Ishikawa (cell line): ENCODE results near the gene TPM3.

Source experiments
- CEBPB ChIP-seq: IDR thresholded peaks from 2 replicates; pipeline ENCODE4 v1.6.1; 2012
- CREB1 ChIP-seq: IDR thresholded peaks from 2 replicates; pipeline ENCODE4 v1.6.1; 2012; ENCODE audit warnings: low read depth
- FOXM1 ChIP-seq: IDR thresholded peaks from 2 replicates; pipeline ENCODE4 v1.6.1; 2012; ENCODE audit warnings: low read depth, borderline replicate concordance
- RAD21 ChIP-seq: IDR thresholded peaks from 2 replicates; pipeline ENCODE4 v1.6.1; 2012; ENCODE audit warnings: low read depth
- TAF1 ChIP-seq: IDR thresholded peaks from 2 replicates; pipeline ENCODE4 v1.6.1; 2012; ENCODE audit warnings: low read depth, mild to moderate bottlenecking
- TEAD4 ChIP-seq: IDR thresholded peaks from 2 replicates; pipeline ENCODE4 v1.6.1; 2012
- TF ChIP-seq, protein P1 (sequence below): IDR thresholded peaks from 2 replicates; pipeline ENCODE4 v1.6.1; 2012; ENCODE audit warnings: low read depth, mild to moderate bottlenecking

DNA sequence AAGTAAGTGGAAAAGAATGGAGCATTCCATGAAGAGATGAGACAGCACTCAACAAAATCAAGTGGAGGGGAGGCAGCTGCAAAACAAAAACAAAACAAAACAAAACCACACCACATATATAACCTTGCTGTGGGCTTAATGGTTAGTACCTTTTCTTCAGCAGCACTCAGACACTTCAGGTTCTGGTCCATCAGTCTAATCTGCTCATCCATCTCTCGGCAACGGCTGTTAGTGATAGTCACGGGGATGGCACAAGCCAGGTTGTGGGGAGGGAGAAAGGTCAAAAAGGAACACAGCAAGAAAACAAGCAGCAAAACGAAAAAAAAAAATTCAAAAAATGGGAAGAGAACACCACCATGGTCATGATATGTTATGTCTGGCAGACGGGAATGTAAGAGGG, 20.0 kb downstream of the TPM3 start:
- TF ChIP-seq CEBPB = no peak
- TF ChIP-seq TEAD4 = no peak
- TF ChIP-seq TAF1 = no peak
- TF ChIP-seq, protein P1, sequence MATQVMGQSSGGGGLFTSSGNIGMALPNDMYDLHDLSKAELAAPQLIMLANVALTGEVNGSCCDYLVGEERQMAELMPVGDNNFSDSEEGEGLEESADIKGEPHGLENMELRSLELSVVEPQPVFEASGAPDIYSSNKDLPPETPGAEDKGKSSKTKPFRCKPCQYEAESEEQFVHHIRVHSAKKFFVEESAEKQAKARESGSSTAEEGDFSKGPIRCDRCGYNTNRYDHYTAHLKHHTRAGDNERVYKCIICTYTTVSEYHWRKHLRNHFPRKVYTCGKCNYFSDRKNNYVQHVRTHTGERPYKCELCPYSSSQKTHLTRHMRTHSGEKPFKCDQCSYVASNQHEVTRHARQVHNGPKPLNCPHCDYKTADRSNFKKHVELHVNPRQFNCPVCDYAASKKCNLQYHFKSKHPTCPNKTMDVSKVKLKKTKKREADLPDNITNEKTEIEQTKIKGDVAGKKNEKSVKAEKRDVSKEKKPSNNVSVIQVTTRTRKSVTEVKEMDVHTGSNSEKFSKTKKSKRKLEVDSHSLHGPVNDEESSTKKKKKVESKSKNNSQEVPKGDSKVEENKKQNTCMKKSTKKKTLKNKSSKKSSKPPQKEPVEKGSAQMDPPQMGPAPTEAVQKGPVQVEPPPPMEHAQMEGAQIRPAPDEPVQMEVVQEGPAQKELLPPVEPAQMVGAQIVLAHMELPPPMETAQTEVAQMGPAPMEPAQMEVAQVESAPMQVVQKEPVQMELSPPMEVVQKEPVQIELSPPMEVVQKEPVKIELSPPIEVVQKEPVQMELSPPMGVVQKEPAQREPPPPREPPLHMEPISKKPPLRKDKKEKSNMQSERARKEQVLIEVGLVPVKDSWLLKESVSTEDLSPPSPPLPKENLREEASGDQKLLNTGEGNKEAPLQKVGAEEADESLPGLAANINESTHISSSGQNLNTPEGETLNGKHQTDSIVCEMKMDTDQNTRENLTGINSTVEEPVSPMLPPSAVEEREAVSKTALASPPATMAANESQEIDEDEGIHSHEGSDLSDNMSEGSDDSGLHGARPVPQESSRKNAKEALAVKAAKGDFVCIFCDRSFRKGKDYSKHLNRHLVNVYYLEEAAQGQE = no peak
- no peak for TF ChIP-seq RAD21
- TF ChIP-seq FOXM1 = no peak
- TF ChIP-seq CREB1 = no peak
